IMR-90 (cell line): ENCODE measurements around the gene MGME1. TPM values are rescaled to one million over a fixed set of nuclear protein-coding genes. Genes with fewer than 3 reads are reported as not detected.

ENCODE experiments used
- ATAC-seq: fragments of 200-7000 bp; cut with Tn5 transposase; 2 replicates; pipeline ENCODE4 v1.9.1; 2020; ENCODE audit warnings: low read depth, mild to moderate bottlenecking, moderate library complexity
- BruUV-seq: library from RNA; stranded (reverse); fragments of 400-500 nt; replicated peaks from 2 replicates; lab custom pipeline; 2021; lab: Mats Ljungman, UMichigan
- CTCF ChIA-PET: fragments of 300-600 bp; formaldehyde crosslinking; extraction: SDS; loops from one replicate; lab custom pipeline; 2021; ENCODE audit warnings: antibody characterized with exemption; lab: Yijun Ruan, JAX
- POLR2A ChIA-PET: fragments of 300-600 bp; sonication (Branson Sonifier 250); formaldehyde crosslinking; loops from one replicate; lab custom pipeline; 2022; ENCODE audit warnings: antibody characterized with exemption; ENCODE audit not compliant: unreplicated experiment; lab: Charles Lee
- DNase-seq: peaks from one replicate; pipeline ENCODE4 v3.0.0; 2013
- H2AFZ ChIP-seq: replicated peaks from 2 replicates; pipeline ENCODE3; 2013; ENCODE audit warnings: low read length, mild to moderate bottlenecking; ENCODE audit not compliant: poor library complexity
- H2AK5ac ChIP-seq: 2 replicates; pipeline ENCODE4 v1.6.1; 2013; ENCODE audit warnings: low read depth, low read length, inconsistent platforms
- H2AK9ac ChIP-seq: replicated peaks from 2 replicates; pipeline ENCODE3; 2013; ENCODE audit warnings: mild to moderate bottlenecking, low read depth, low read length, moderate library complexity; ENCODE audit not compliant: poor library complexity
- H2BK120ac ChIP-seq: 2 replicates; pipeline ENCODE4 v1.6.1; 2013; ENCODE audit warnings: low read depth, low read length, inconsistent platforms
- H2BK15ac ChIP-seq: 3 replicates; pipeline ENCODE4 v1.6.1; 2013; ENCODE audit warnings: low read depth, low read length, inconsistent platforms
- H2BK20ac ChIP-seq: 2 replicates; pipeline ENCODE4 v1.6.1; 2013; ENCODE audit warnings: low read depth, mild to moderate bottlenecking, inconsistent platforms, low read length, moderate library complexity
- H2BK5ac ChIP-seq: 2 replicates; pipeline ENCODE4 v1.6.1; 2013; ENCODE audit warnings: mild to moderate bottlenecking, low read depth, low read length, inconsistent platforms; ENCODE audit not compliant: poor library complexity, severe bottlenecking
- H3K14ac ChIP-seq: replicated peaks from 2 replicates; pipeline ENCODE4 v1.6.1; 2013; ENCODE audit warnings: low read depth, low read length, inconsistent platforms
- H3K18ac ChIP-seq: 2 replicates; pipeline ENCODE4 v1.6.1; 2013; ENCODE audit warnings: low read depth, low read length, control low read depth
- H3K23ac ChIP-seq: 2 replicates; pipeline ENCODE4 v1.6.1; 2013; ENCODE audit warnings: low read depth, low read length, inconsistent platforms
- H3K27ac ChIP-seq: 2 replicates; pipeline ENCODE4 v1.5.1; 2013; ENCODE audit warnings: mild to moderate bottlenecking, control low read depth, low read length; ENCODE audit not compliant: insufficient read depth
- H3K27me3 ChIP-seq: 2 replicates; pipeline ENCODE4 v1.6.1; 2013; ENCODE audit warnings: low read length; ENCODE audit not compliant: control insufficient read depth, insufficient read depth
- H3K36me3 ChIP-seq: 2 replicates; pipeline ENCODE4 v1.6.1; 2013; ENCODE audit warnings: low read length, mixed read lengths; ENCODE audit not compliant: control insufficient read depth, insufficient read depth
- H3K4ac ChIP-seq: 2 replicates; pipeline ENCODE4 v1.6.1; 2013; ENCODE audit warnings: low read depth, low read length, inconsistent platforms
- H3K4me1 ChIP-seq: 2 replicates; pipeline ENCODE4 v1.6.1; 2013; ENCODE audit warnings: low read length, mixed read lengths; ENCODE audit not compliant: control insufficient read depth, insufficient read depth
- H3K4me2 ChIP-seq: 2 replicates; pipeline ENCODE4 v1.6.1; 2013; ENCODE audit warnings: low read depth, mild to moderate bottlenecking, control low read depth, low read length, moderate library complexity
- H3K4me3 ChIP-seq: 2 replicates; pipeline ENCODE4 v1.5.1; 2013; ENCODE audit warnings: low read depth, mild to moderate bottlenecking, control low read depth, low read length, moderate library complexity; ENCODE audit not compliant: insufficient read depth
- H3K56ac ChIP-seq: 2 replicates; pipeline ENCODE4 v1.6.1; 2013; ENCODE audit warnings: low read length, inconsistent platforms; ENCODE audit not compliant: insufficient read depth; ENCODE audit errors: extremely low read depth
- H3K79me1 ChIP-seq, 2 experiments: 2 replicates each; pipeline ENCODE4 v1.6.1; 2013; ENCODE audit warnings: low read length in 2 of 2, inconsistent platforms in 1 of 2, low read depth in 1 of 2
- H3K9ac ChIP-seq: 2 replicates; pipeline ENCODE4 v1.6.1; 2013; ENCODE audit warnings: low read depth, low read length, control low read depth
- H3K9me1 ChIP-seq: 2 replicates; pipeline ENCODE4 v1.6.1; 2013; ENCODE audit warnings: low read length, inconsistent platforms; ENCODE audit not compliant: insufficient read depth
- H3K9me3 ChIP-seq: 2 replicates; pipeline ENCODE4 v1.6.1; 2013; ENCODE audit warnings: low read length; ENCODE audit not compliant: control insufficient read depth, insufficient read depth
- H4K20me1 ChIP-seq: 2 replicates; pipeline ENCODE4 v1.6.1; 2013; ENCODE audit warnings: low read length, inconsistent platforms; ENCODE audit not compliant: insufficient read depth
- H4K5ac ChIP-seq: 2 replicates; pipeline ENCODE4 v1.6.1; 2013; ENCODE audit warnings: mild to moderate bottlenecking, low read depth, low read length, control low read depth
- H4K8ac ChIP-seq, 2 experiments: 2 replicates each; pipeline ENCODE4 v1.6.1; 2013; ENCODE audit warnings: low read depth in 2 of 2, low read length in 2 of 2, control low read depth in 1 of 2, inconsistent platforms in 1 of 2
- H4K91ac ChIP-seq: 2 replicates; pipeline ENCODE4 v1.6.1; 2013; ENCODE audit warnings: low read depth, low read length, inconsistent platforms; ENCODE audit not compliant: insufficient read depth
- CEBPB ChIP-seq: IDR thresholded peaks from 2 replicates; pipeline ENCODE4 v1.6.1; 2012; ENCODE audit warnings: low read depth, low read length, improper control_type of control experiment
- CHD1 ChIP-seq: IDR thresholded peaks from 2 replicates; pipeline ENCODE4 v1.6.1; 2012; ENCODE audit warnings: low read depth, low read length, improper control_type of control experiment
- MAZ ChIP-seq: IDR thresholded peaks from 2 replicates; pipeline ENCODE4 v1.6.1; 2012; ENCODE audit warnings: low read depth, mild to moderate bottlenecking, low read length, improper control_type of control experiment, moderate library complexity, borderline replicate concordance
- POLR2A ChIP-seq: IDR thresholded peaks from 2 replicates; pipeline ENCODE4 v1.6.1; 2012; ENCODE audit warnings: mild to moderate bottlenecking, low read depth, low read length
- WGBS, 2 experiments: methylation state at CpG; one replicate each; pipeline versions ENCODE4 v1.1.5 to v1.1.7; 2013; ENCODE audit warnings: missing lambda C conversion rate in 2 of 2; ENCODE audit not compliant: insufficient read length in 1 of 2; ENCODE audit errors: extremely low coverage in 2 of 2; 5-methylcytosine and 5-hydroxymethylcytosine counted together
- dilution Hi-C: fragments of 300-500 bp; cut with HindIII; formaldehyde crosslinking; loops from one replicate; pipeline ENCODE4 v1.14.3; 2018; ENCODE audit warnings: low sequenced_read_pairs; ENCODE audit not compliant: unreplicated experiment
- in situ Hi-C: fragments of 300-500 bp; cut with MboI; formaldehyde crosslinking; loops from 3 replicates; pipeline ENCODE4 v1.14.3; 2019; ENCODE audit warnings: low sequenced_read_pairs, inconsistent platforms, mixed read lengths
- intact Hi-C: fragments of 100-400 bp; cut with micrococcal nuclease; formaldehyde crosslinking; loops from 2 replicates; pipeline ENCODE4 v1.10.0; 2022
- polyA plus RNA-seq, 3 experiments: library from polyadenylated mRNA; depleted of rRNA; stranded (reverse); fragments of >200 nt; gene quantifications; 2 replicates each; pipeline ENCODE4 v1.2.3, GENCODE V29; 2012; ENCODE audit warnings: low replicate concordance in 1 of 3
- total RNA-seq: library from RNA; depleted of rRNA; stranded (reverse); fragments of >200 nt; gene quantifications from 2 replicates; pipeline ENCODE4 v1.2.3, GENCODE V29; 2012
- TF ChIP-seq, protein P1 (sequence below): conservative IDR thresholded peaks from 2 replicates; pipeline ENCODE4 v1.5.1; 2012; ENCODE audit warnings: mild to moderate bottlenecking, low read depth, low read length, improper control_type of control experiment

MGME1 gene
- total and polyA plus RNA-seq, 2 of the 4 experiments (the other 2 are of a cell fraction) = 7.2 to 9.3 TPM

DNA sequence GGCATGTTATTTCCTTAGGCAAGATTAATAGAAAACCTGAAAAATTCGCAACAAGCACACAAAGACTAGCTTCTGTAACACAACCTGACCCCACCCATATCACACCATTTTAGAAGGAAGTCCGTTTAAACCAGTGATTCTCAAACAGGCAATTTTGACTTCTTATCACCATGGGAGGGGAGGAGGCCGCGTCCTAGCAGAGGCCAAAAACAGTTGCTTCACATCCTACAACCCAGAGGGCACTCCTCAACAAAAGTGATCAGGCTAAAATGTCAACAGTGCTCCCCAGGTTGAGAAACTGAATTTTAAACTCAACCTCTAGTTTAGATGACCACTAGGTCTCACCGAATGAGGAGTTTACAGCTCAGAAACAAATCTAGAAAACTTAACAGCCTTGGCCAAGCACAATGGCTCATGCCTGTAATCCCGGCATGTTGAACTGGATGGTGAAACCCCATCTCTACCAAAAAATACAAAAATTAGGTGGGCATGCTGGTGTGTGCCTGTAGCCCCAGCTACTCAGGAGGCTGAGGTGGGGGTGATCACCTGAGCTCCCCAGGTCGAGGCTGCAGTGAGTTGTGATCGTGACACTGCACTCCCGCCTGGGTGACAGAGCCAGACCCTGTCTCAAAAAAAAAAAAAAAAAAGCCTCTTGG, 3.6 kb upstream of the MGME1 start:
- intact Hi-C loops = no loop called here
- Histone ChIP-seq H3K36me3 (peaks cover 8% of the 10 kb centered on the region), H3K14ac (peak overlapping the region; percentile 53; the same call in 1 of the 2 replicates), H4K5ac (peak overlapping the region; percentile 65), H3K9me1 (peaks cover 9% of the 10 kb centered on the region), H3K4me2 (peak overlapping the region; percentile 94), H2AFZ (no peak overlapping the region), H2BK5ac (peak overlapping the region; percentile 85), H3K9ac (peak overlapping the region; percentile 62), H3K18ac (no peak overlapping the region; the same call in 1 of the 2 replicates), H4K91ac (no peak overlapping the region), H2AK5ac (0 out of 2 replicates have a peak overlapping the region, but pooled peaks have one; percentile 2), H2BK120ac (0 out of 2 replicates have a peak overlapping the region, but pooled peaks have one; percentile 5), H3K4ac (peak overlapping the region; percentile 24; the same call in 1 of the 2 replicates), H3K9me3 (no peaks in the 10 kb centered on the region), H2BK20ac (no peak overlapping the region), H3K4me1 (peaks cover 13% of the 10 kb centered on the region), H4K20me1 (peaks cover 75% of the 10 kb centered on the region), H2AK9ac (peak overlapping the region; percentile 22), H3K23ac (peak overlapping the region; percentile 86), H2BK15ac (no peak overlapping the region), H3K79me1 (peaks cover 0 to 24% of the 10 kb centered on the region in 2 experiments; a peak in 2 of 4 replicates), H3K27ac (peak overlapping the region; percentile 38; the same call in 1 of the 2 replicates), H3K27me3 (no peaks in the 10 kb centered on the region), H3K4me3 (no peak overlapping the region; the same call in 1 of the 2 replicates), H4K8ac (peak overlapping the region in 1 of 2 experiments; percentile 49; a peak in 2 of 4 replicates), H3K56ac (peak overlapping the region; percentile 32; the same call in 1 of the 2 replicates)
- no TSS peak for BruUV-seq
- TF ChIP-seq MAZ (no peak), CHD1 (0 out of 2 replicates have a peak, but pooled peaks have one; percentile 9), POLR2A (no peak), CEBPB (no peak)
- TF ChIP-seq, protein P1, sequence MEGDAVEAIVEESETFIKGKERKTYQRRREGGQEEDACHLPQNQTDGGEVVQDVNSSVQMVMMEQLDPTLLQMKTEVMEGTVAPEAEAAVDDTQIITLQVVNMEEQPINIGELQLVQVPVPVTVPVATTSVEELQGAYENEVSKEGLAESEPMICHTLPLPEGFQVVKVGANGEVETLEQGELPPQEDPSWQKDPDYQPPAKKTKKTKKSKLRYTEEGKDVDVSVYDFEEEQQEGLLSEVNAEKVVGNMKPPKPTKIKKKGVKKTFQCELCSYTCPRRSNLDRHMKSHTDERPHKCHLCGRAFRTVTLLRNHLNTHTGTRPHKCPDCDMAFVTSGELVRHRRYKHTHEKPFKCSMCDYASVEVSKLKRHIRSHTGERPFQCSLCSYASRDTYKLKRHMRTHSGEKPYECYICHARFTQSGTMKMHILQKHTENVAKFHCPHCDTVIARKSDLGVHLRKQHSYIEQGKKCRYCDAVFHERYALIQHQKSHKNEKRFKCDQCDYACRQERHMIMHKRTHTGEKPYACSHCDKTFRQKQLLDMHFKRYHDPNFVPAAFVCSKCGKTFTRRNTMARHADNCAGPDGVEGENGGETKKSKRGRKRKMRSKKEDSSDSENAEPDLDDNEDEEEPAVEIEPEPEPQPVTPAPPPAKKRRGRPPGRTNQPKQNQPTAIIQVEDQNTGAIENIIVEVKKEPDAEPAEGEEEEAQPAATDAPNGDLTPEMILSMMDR = no peak
- no peak for ATAC-seq
- WGBS, 2 experiments = no CpG with 5 or more reads among the region's 9 CpGs
- ChIA-PET POLR2A (interaction anchor here (0.8 kb wide), 1 partner anchor 122 kb away, joined by 16 read pairs; no protein-coding TSS in a partner anchor), CTCF (interaction anchor here (0.5 to 0.7 kb wide), 2 partner anchors 49 to 110 kb away, joined by 3 to 5 read pairs; no protein-coding TSS in a partner anchor)
- in situ Hi-C loops = no loop called here
- dilution Hi-C loops = no loop called here
- DNase-seq = no peak
